Glomerular endothelial cell (primary cell): Measurements from ENCODE around the gene SLC25A29. TPM values are rescaled to one million over a fixed set of nuclear protein-coding genes. Genes with fewer than 3 reads are reported as not detected.
"Not testable (repeated sequence)": the region's sequence is repeated elsewhere in the genome, so short reads cannot be mapped to it uniquely, and the experiment has no call there.

Experiments used
- DNase-seq: peaks from one replicate; pipeline ENCODE4 v3.0.0-alpha.2; 2011; ENCODE audit warnings: low read depth, low spot score; ENCODE audit errors: extremely low read depth
- total RNA-seq: library from RNA; depleted of rRNA; stranded (reverse); fragments of >200 nt; gene quantifications from 2 replicates; pipeline ENCODE4 v1.2.3, GENCODE V29; 2015

Gene SLC25A29
- total RNA-seq, 1 donor from 2014 or later, result 175 TPM

- DNase-seq, result no peak
Observed at GRCh38 chr14:100294963-100295330, 11.3 kb downstream of the SLC25A29 start.

GRCh38 chr14:100294213-100294962, 11.9 kb downstream of the SLC25A29 start:
- no peak for DNase-seq

GRCh38 chr14:100293497-100294212, 12.6 kb downstream of the SLC25A29 start:
- no peak for DNase-seq

GRCh38 chr14:100292776-100293461, 13.3 kb downstream of the SLC25A29 start:
- DNase-seq, result no peak

- no peak for DNase-seq
Observed at GRCh38 chr14:100292301-100292775, 13.9 kb downstream of the SLC25A29 start.

- no peak for DNase-seq
Observed at GRCh38 chr14:100291305-100292075, 14.8 kb downstream of the SLC25A29 start.

- no peak for DNase-seq
Observed at GRCh38 chr14:100290607-100291304, 15.5 kb downstream of the SLC25A29 start.

GRCh38 chr14:100289916-100290606, 16.2 kb downstream of the SLC25A29 start:
- DNase-seq, result no peak

GRCh38 chr14:100288382-100289185, 17.7 kb downstream of the SLC25A29 start:
- DNase-seq, result no peak

- not testable (repeated sequence) for DNase-seq
Observed at GRCh38 chr14:100287998-100288295, 18.3 kb downstream of the SLC25A29 start.

GRCh38 chr14:100287202-100287997, 18.8 kb downstream of the SLC25A29 start:
- no peak for DNase-seq

- DNase-seq, result no peak
Observed at GRCh38 chr14:100286484-100287191, 19.6 kb downstream of the SLC25A29 start.

- DNase-seq, result no peak
Observed at GRCh38 chr14:100285913-100286400, 20.3 kb downstream of the SLC25A29 start.

GRCh38 chr14:100285021-100285912, 21.0 kb downstream of the SLC25A29 start:
- no peak for DNase-seq

GRCh38 chr14:100283984-100284881, 22.0 kb downstream of the SLC25A29 start:
- DNase-seq, result no peak
